KMS-11 (cell line): ENCODE measurements around the gene PROM1.

Source experiments
- H2AFZ ChIP-seq: fragments of 200-600 bp; sonication (generic); 2 replicates; pipeline ENCODE4 v1.6.1; 2016; ENCODE audit warnings: antibody characterized with exemption, mixed run types, low read depth
- H3K27ac ChIP-seq: fragments of 200-600 bp; sonication (generic); 2 replicates; pipeline ENCODE4 v1.6.1; 2016; ENCODE audit warnings: mild to moderate bottlenecking, mixed run types
- H3K27me3 ChIP-seq: fragments of 200-600 bp; sonication (generic); 2 replicates; pipeline ENCODE4 v1.6.1; 2017; ENCODE audit warnings: mild to moderate bottlenecking, low read depth, mixed run types, moderate library complexity; ENCODE audit not compliant: insufficient read depth
- H3K36me3 ChIP-seq: fragments of 200-600 bp; sonication (generic); 2 replicates; pipeline ENCODE4 v1.6.1; 2017; ENCODE audit warnings: mild to moderate bottlenecking, mixed run types; ENCODE audit not compliant: insufficient read depth
- H3K4me1 ChIP-seq: fragments of 200-600 bp; sonication (generic); 2 replicates; pipeline ENCODE4 v1.6.1; 2016; ENCODE audit warnings: mild to moderate bottlenecking, low read depth, mixed run types; ENCODE audit not compliant: poor library complexity, severe bottlenecking
- H3K4me2 ChIP-seq: fragments of 200-600 bp; sonication (generic); 2 replicates; pipeline ENCODE4 v1.7.0; 2016; ENCODE audit warnings: mild to moderate bottlenecking, mixed run types
- H3K4me3 ChIP-seq: fragments of 200-600 bp; sonication (generic); IDR thresholded peaks from 2 replicates; pipeline ENCODE4 v1.6.1; 2017; ENCODE audit warnings: low read depth, low read length, mixed read lengths; ENCODE audit not compliant: insufficient read depth
- H3K79me2 ChIP-seq: fragments of 200-600 bp; sonication (generic); 2 replicates; pipeline ENCODE4 v1.6.1; 2016; ENCODE audit warnings: low read depth, mixed run types; ENCODE audit not compliant: insufficient read depth
- H3K9ac ChIP-seq: fragments of 200-600 bp; sonication (generic); 2 replicates; pipeline ENCODE4 v1.6.1; 2016; ENCODE audit warnings: mild to moderate bottlenecking, mixed run types
- H4K20me1 ChIP-seq: fragments of 200-600 bp; sonication (generic); 2 replicates; pipeline ENCODE4 v1.6.1; 2016; ENCODE audit warnings: mild to moderate bottlenecking, mixed run types; ENCODE audit not compliant: insufficient read depth
- TF ChIP-seq, protein P1 (sequence below): fragments of 200-600 bp; sonication (generic); conservative IDR thresholded peaks from 2 replicates; pipeline ENCODE4 v1.6.1; 2017; ENCODE audit warnings: low read depth, mild to moderate bottlenecking, antibody characterized with exemption, low read length, moderate library complexity, mixed read lengths

Gene PROM1

DNA sequence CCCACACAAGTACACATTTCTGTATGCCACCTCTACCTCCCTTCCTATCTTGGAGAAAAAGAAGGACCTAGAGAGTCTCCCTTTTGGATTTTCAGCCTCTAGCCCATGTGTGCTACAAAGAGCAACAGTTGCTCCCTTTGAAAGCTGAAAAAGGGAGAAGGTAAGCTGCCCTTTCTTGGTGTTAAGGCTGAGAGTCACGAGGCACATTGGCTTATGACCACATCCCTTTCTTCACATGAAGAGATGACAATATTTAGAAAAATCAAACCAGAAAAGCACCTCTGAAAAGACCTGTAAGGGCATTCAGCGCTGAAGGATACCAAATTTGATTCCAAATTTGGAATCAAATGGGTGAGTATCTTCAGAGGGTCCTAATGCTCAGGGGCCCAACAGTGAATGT lies 138.9 kb downstream of the PROM1 start:
- Histone ChIP-seq H3K36me3 (no peaks in the 10 kb centered on the region), H3K79me2 (no peaks in the 10 kb centered on the region), H3K9ac (no peak overlapping the region)

GRCh38 chr4:15942283-15942682 lies 141.5 kb downstream of the PROM1 start:
- Histone ChIP-seq H2AFZ (no peak overlapping the region), H3K4me1 (no peaks in the 10 kb centered on the region), H3K79me2 (no peaks in the 10 kb centered on the region), H3K36me3 (no peaks in the 10 kb centered on the region), H3K4me3 (no peak overlapping the region), H3K9ac (no peak overlapping the region), H3K27me3 (no peaks in the 10 kb centered on the region), H4K20me1 (no peaks in the 10 kb centered on the region), H3K4me2 (no peak overlapping the region), H3K27ac (no peak overlapping the region)
- TF ChIP-seq, protein P1, sequence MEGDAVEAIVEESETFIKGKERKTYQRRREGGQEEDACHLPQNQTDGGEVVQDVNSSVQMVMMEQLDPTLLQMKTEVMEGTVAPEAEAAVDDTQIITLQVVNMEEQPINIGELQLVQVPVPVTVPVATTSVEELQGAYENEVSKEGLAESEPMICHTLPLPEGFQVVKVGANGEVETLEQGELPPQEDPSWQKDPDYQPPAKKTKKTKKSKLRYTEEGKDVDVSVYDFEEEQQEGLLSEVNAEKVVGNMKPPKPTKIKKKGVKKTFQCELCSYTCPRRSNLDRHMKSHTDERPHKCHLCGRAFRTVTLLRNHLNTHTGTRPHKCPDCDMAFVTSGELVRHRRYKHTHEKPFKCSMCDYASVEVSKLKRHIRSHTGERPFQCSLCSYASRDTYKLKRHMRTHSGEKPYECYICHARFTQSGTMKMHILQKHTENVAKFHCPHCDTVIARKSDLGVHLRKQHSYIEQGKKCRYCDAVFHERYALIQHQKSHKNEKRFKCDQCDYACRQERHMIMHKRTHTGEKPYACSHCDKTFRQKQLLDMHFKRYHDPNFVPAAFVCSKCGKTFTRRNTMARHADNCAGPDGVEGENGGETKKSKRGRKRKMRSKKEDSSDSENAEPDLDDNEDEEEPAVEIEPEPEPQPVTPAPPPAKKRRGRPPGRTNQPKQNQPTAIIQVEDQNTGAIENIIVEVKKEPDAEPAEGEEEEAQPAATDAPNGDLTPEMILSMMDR, result no peak

More for the DNA sequence above, 138.9 kb downstream of the PROM1 start:
- Histone ChIP-seq H2AFZ (no peak overlapping the region), H3K27ac (no peak overlapping the region), H3K4me2 (no peak overlapping the region), H3K4me3 (no peak overlapping the region), H4K20me1 (no peaks in the 10 kb centered on the region), H3K4me1 (no peaks in the 10 kb centered on the region), H3K27me3 (no peaks in the 10 kb centered on the region)
- TF ChIP-seq, protein P1, result no peak

GRCh38 chr4:15938640-15939039 lies 145.2 kb downstream of the PROM1 start, which contains the start of gene FGFBP1:
TSS of gene FGFBP1 (minus strand) at chr4:15938740. CDS start at chr4:15936632, 2,108 bp downstream.
- Histone ChIP-seq H3K4me2 (no peak within 1 kb of the TSS), H3K9ac (no peak within 1 kb of the TSS), H3K27me3 (no peaks in the 10 kb centered on the region), H3K4me1 (no peaks in the 10 kb centered on the region), H3K27ac (no peak within 1 kb of the TSS), H3K4me3 (no peak within 1 kb of the TSS), H3K36me3 (no peaks in the 10 kb centered on the region), H2AFZ (no peak within 1 kb of the TSS), H3K79me2 (no peaks in the 10 kb centered on the region), H4K20me1 (no peaks in the 10 kb centered on the region)
- TF ChIP-seq, protein P1, result no peak

DNA sequence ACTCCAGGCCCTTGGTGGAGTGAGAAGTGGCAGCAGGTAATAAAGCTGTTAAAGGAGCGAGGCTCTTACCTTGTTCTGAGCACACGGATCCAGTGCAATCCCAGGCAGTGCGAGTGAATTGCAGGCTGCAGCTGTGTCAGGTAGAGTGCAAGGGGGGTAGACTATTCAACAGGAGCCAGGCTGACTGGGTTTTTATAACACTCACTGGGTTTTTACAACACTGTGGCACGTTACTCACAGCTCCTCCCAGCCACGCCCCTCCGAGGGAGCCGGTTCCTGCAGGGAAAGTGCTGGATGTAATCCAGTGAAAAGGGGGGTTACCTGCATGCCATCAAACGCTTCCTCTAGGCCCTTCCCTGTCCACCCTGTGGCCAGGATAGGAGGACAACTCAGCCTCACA lies 145.6 kb downstream of the PROM1 start:
- Histone ChIP-seq H3K27me3 (no peaks in the 10 kb centered on the region), H3K36me3 (no peaks in the 10 kb centered on the region), H3K27ac (no peak overlapping the region), H3K4me1 (no peaks in the 10 kb centered on the region), H3K4me2 (no peak overlapping the region), H2AFZ (no peak overlapping the region), H3K4me3 (no peak overlapping the region), H3K79me2 (no peaks in the 10 kb centered on the region), H4K20me1 (no peaks in the 10 kb centered on the region), H3K9ac (no peak overlapping the region)
- TF ChIP-seq, protein P1, result no peak
